CD4-positive, alpha-beta T cell treated with Interleukin-1 beta for 1 hour (primary cell): ENCODE measurements around the gene RNF121.
"Not testable (repeated sequence)": the region's sequence is repeated elsewhere in the genome, so short reads cannot be mapped to it uniquely, and the experiment has no call there.

Experiments used
- DNase-seq, 2 donors: peaks; one replicate each; pipeline ENCODE4 v3.0.0-alpha.2; 2020 to 2022

The RNF121 gene

GRCh38 chr11:71928737-71929443 lies at the start of gene RNF121:
RNF121 (plus strand) TSS chr11:71929046; CDS start chr11:71929062, 16 bp downstream.
- peak; percentile 95 to 97 for DNase-seq

GRCh38 chr11:71885806-71886205 lies 43.0 kb upstream of the RNF121 start:
- DNase-seq, result not testable (repeated sequence)

- DNase-seq, result not testable (repeated sequence)
These were observed 40.4 kb upstream of the RNF121 start for GRCh38 chr11:71888335-71889010.

- DNase-seq, result not testable (repeated sequence)
These were observed 39.5 kb upstream of the RNF121 start for GRCh38 chr11:71889181-71889872.

GRCh38 chr11:71895961-71896360 lies 32.9 kb upstream of the RNF121 start:
- DNase-seq, result peak in 1 of 2 donors; percentile 11

GRCh38 chr11:71901137-71901536 lies 27.7 kb upstream of the RNF121 start:
- DNase-seq, result not testable (repeated sequence)

GRCh38 chr11:71908218-71908617 lies 20.6 kb upstream of the RNF121 start:
- no peak for DNase-seq

- not testable (repeated sequence) for DNase-seq
These were observed 18.1 kb upstream of the RNF121 start for GRCh38 chr11:71910775-71911174.

GRCh38 chr11:71911321-71911985 lies 17.4 kb upstream of the RNF121 start:
- peak; percentile 4 to 5 for DNase-seq

- DNase-seq, result not testable (repeated sequence)
These were observed 16.9 kb upstream of the RNF121 start for GRCh38 chr11:71911986-71912340.

- no peak for DNase-seq
These were observed 14.9 kb upstream of the RNF121 start for GRCh38 chr11:71913756-71914526.

GRCh38 chr11:71914617-71915189 lies 14.1 kb upstream of the RNF121 start:
- DNase-seq, result no peak

GRCh38 chr11:71917646-71918140 lies 11.2 kb upstream of the RNF121 start:
- DNase-seq, result no peak

GRCh38 chr11:71927820-71928736 lies 768 bp upstream of the RNF121 start, which contains the start of gene XNDC1N:
XNDC1N (minus strand) TSS chr11:71928594; CDS start chr11:71923353, 5,241 bp downstream.
- DNase-seq, result peak; percentile 32 to 84

GRCh38 chr11:71929491-71929890 lies 645 bp downstream of the RNF121 start:
- DNase-seq, result no peak

- no peak for DNase-seq
These were observed 1.9 kb downstream of the RNF121 start for GRCh38 chr11:71930556-71931244.

GRCh38 chr11:71931245-71931602 lies 2.4 kb downstream of the RNF121 start:
- DNase-seq, result no peak

GRCh38 chr11:71933141-71933933 lies 4.5 kb downstream of the RNF121 start:
- no peak for DNase-seq

GRCh38 chr11:71934213-71934612 lies 5.4 kb downstream of the RNF121 start:
- DNase-seq, result peak in 1 of 2 donors; percentile 16
